Spleen (tissue), 11 donors: ENCODE results near the gene ECM1. TPM values are rescaled to one million over a fixed set of nuclear protein-coding genes. Genes with fewer than 3 reads are reported as not detected.

Experiments
- DNase-seq: peaks from one replicate; pipeline ENCODE4 v3.0.0-alpha.2; 2020
- H3K27ac ChIP-seq, 8 donors: fragments of 200-600 bp; sonication (generic) in 7 of 8; 1 replicate in 4 of 8; 2 replicates in 4 of 8; pipeline versions ENCODE4 v1.5.0 to v1.8.0; 2016 to 2021; ENCODE audit warnings: inconsistent platforms in 4 of 8, mild to moderate bottlenecking in 4 of 8, moderate library complexity in 1 of 8
- H3K27me3 ChIP-seq, 7 donors: fragments of 200-600 bp; sonication (generic) in 6 of 7; replicated peaks in 1 of 7; 1 replicate in 4 of 7; 2 replicates in 3 of 7; pipeline versions ENCODE4 v1.5.0 to v1.8.0; 2016 to 2021; ENCODE audit warnings: inconsistent platforms in 3 of 7, mild to moderate bottlenecking in 1 of 7
- H3K36me3 ChIP-seq, 6 donors: fragments of 200-600 bp; sonication (generic) in 5 of 6; 1 replicate in 4 of 6; 2 replicates in 2 of 6; pipeline versions ENCODE4 v1.5.0 to v1.8.0; 2016 to 2021; ENCODE audit warnings: inconsistent platforms in 2 of 6
- H3K4me1 ChIP-seq, 6 donors: fragments of 200-600 bp; sonication (generic) in 5 of 6; 1 replicate in 3 of 6; 2 replicates in 3 of 6; pipeline versions ENCODE4 v1.5.0 to v1.8.0; 2016 to 2021; ENCODE audit warnings: inconsistent platforms in 3 of 6
- H3K4me3 ChIP-seq, 8 donors: fragments of 200-600 bp; sonication (generic) in 7 of 8; 1 replicate in 4 of 8; 2 replicates in 4 of 8; pipeline versions ENCODE4 v1.5.0 to v1.8.0; 2016 to 2021; ENCODE audit warnings: inconsistent platforms in 4 of 8, mild to moderate bottlenecking in 4 of 8, moderate library complexity in 2 of 8
- H3K9me3 ChIP-seq, 8 donors: fragments of 200-600 bp; sonication (generic) in 7 of 8; 1 replicate in 4 of 8; 2 replicates in 4 of 8; pipeline versions ENCODE4 v1.5.0 to v1.8.0; 2016 to 2021; ENCODE audit warnings: inconsistent platforms in 4 of 8
- POLR2A ChIP-seq, 3 donors: fragments of 450-650 bp; IDR thresholded peaks; one replicate each; pipeline ENCODE4 v1.5.1; 2017; ENCODE audit warnings: antibody characterized with exemption in 3 of 3, mild to moderate bottlenecking in 1 of 3
- POLR2AphosphoS5 ChIP-seq, 3 donors: sonication (generic); formaldehyde crosslinking; IDR thresholded peaks; one replicate each; pipeline ENCODE4 v1.5.1; 2017; ENCODE audit warnings: antibody characterized with exemption in 3 of 3
- WGBS, 5 donors: extraction: QIAGEN DNeasy Blood & Tissue Kit in 3 of 5; methylation state at CpG; one replicate each; pipeline versions ENCODE4 v1.1.5 to v1.1.7; 2013 to 2018; 5-methylcytosine and 5-hydroxymethylcytosine counted together
- intact Hi-C: fragments of 100-400 bp; cut with DNase I; formaldehyde crosslinking; loops from one replicate; pipeline ENCODE4 v1.15.0; 2023; ENCODE audit warnings: low total_unique reads
- polyA plus RNA-seq, 3 donors: library from polyadenylated mRNA; stranded (reverse); fragments of 200-250 nt; gene quantifications; one replicate each; pipeline ENCODE4 v1.2.1, GENCODE V29; 2013
- total RNA-seq, 7 donors: library from RNA; depleted of rRNA in 3 of 7; stranded (reverse); fragments of >200 nt in 3 of 7; fragmentation: NEBNext Ultra II Directional in 4 of 7; extraction: Animal tissue kit (Norgen Biotek cat#: 25700) in 4 of 7; gene quantifications; one replicate each; pipeline versions ENCODE4 v1.1.0 to v1.2.1, GENCODE V29; 2016 to 2021
- TF ChIP-seq, protein P1 (sequence below), 11 experiments: fragments of 200-600 bp in 7 of 11; fragments of 450-650 bp in 4 of 11; sonication (generic) in 4 of 11; IDR thresholded peaks in 8 of 11; conservative IDR thresholded peaks in 3 of 11; 1 replicate in 7 of 11; 2 replicates in 4 of 11; pipeline versions ENCODE4 v1.4.0 to v1.8.0; 2016 to 2021; ENCODE audit warnings: antibody characterized with exemption in 11 of 11, inconsistent platforms in 4 of 11, mild to moderate bottlenecking in 1 of 11
- donor health status: healthy with polysubstance abuse.
- donor health status: DM: no; HTN: no; CAD: no; lungs with moderate emphysema.
- donor health status: DM: no; HTN: no; CAD: no.
- donor health status: Bipolar disorder and iron deficiency.
- donor health status: healthy.
- donor health status: DM: no; HTN: no; CAD: no.
- donor health status: DM: yes; HTN: yes; CAD: no.

ECM1 gene
- total and polyA plus RNA-seq, 10 donors = 2.7 to 16.5 (median 9.9) TPM

DNA sequence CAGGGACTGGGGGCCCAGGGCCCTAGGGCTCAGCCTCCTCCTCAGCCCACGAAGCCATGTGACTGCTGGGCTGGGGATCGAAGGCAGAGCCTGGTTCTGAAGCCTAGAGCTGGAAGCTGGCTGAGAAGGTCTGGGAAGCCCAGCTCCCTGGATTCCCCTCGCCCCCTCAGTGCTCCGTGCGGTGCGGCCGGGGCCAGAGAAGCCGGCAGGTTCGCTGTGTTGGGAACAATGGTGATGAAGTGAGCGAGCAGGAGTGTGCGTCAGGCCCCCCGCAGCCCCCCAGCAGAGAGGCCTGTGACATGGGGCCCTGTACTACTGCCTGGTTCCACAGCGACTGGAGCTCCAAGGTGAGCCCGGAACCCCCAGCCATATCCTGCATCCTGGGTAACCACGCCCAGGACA lies 50.4 kb downstream of the ECM1 start:
- peaks cover 0 to 43% (median 0%) of the 10 kb centered on the region in 6 donors for H3K36me3 ChIP-seq
- peak overlapping the region in 7 of 8 donors; percentile 3 to 78 (median 17) for H3K4me3 ChIP-seq
- peak; percentile 74 for DNase-seq
- H3K27me3 ChIP-seq = no peaks in the 10 kb centered on the region
- intact Hi-C loops = no loop called here
- WGBS, 5 donors = 71 to 81% (median 76%) methylated on average over 5 to 15 of the region's 15 CpGs
- H3K27ac ChIP-seq = peak overlapping the region in 6 of 8 donors; percentile 15 to 100 (median 100)
- TF ChIP-seq POLR2AphosphoS5 (IDR thresholded peaks at IDR 0.05) (no peak), POLR2A (IDR thresholded peaks at IDR 0.05) (no peak)
- no peaks in the 10 kb centered on the region for H3K9me3 ChIP-seq
- peaks cover 22 to 90% (median 60%) of the 10 kb centered on the region in 6 donors for H3K4me1 ChIP-seq

DNA sequence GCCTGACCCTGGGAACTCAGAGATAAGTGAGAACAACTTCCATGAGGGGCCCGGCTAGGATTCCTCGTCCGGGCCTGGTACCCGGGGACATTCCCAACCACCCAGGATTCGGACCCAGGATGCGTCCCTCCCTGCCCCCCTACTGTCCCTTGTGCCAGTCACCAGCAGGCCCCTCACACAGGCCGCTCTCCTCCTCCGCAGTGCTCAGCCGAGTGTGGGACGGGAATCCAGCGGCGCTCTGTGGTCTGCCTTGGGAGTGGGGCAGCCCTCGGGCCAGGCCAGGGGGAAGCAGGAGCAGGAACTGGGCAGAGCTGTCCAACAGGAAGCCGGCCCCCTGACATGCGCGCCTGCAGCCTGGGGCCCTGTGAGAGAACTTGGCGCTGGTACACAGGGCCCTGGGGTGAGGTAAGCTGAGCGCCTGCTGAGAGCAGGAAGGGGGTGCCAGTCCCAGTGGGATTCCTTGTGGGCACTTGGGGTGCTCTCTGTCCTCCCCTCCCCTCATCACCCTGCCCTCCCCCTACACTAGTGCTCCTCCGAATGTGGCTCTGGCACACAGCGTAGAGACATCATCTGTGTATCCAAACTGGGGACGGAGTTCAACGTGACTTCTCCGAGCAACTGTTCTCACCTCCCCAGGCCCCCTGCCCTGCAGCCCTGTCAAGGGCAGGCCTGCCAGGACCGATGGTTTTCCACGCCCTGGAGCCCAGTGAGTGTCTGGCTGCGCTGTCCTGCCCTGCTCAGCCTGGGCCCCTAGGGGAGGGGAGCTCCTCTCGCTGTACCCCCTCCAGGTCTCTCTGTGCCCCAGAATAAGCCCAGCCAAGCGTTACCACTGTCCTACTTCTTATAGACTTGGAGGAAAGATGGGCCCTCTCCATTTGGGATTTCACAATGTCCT lies 51.1 kb downstream of the ECM1 start:
- 51 to 65% (median 61%) methylated on average over 16 to 28 of the region's 28 CpGs for WGBS, 5 donors
- H3K36me3 ChIP-seq = peaks cover 0 to 40% (median 0%) of the 10 kb centered on the region in 6 donors
- DNase-seq = peak; percentile 89
- peak overlapping the region in 7 of 8 donors; percentile 3 to 78 (median 17) for H3K4me3 ChIP-seq
- H3K27ac ChIP-seq = peak overlapping the region in 7 of 8 donors; percentile 15 to 100 (median 99)
- intact Hi-C loops = no loop called here
- no peak for TF ChIP-seq POLR2A (IDR thresholded peaks at IDR 0.05)
- TF ChIP-seq POLR2AphosphoS5 (IDR thresholded peaks at IDR 0.05) = peak; percentile 70 to 84 (median 81)
- TF ChIP-seq, protein P1, sequence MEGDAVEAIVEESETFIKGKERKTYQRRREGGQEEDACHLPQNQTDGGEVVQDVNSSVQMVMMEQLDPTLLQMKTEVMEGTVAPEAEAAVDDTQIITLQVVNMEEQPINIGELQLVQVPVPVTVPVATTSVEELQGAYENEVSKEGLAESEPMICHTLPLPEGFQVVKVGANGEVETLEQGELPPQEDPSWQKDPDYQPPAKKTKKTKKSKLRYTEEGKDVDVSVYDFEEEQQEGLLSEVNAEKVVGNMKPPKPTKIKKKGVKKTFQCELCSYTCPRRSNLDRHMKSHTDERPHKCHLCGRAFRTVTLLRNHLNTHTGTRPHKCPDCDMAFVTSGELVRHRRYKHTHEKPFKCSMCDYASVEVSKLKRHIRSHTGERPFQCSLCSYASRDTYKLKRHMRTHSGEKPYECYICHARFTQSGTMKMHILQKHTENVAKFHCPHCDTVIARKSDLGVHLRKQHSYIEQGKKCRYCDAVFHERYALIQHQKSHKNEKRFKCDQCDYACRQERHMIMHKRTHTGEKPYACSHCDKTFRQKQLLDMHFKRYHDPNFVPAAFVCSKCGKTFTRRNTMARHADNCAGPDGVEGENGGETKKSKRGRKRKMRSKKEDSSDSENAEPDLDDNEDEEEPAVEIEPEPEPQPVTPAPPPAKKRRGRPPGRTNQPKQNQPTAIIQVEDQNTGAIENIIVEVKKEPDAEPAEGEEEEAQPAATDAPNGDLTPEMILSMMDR (IDR thresholded peaks at IDR 0.05 in 8 of 11, conservative IDR thresholded peaks at IDR 0.05 in 3 of 11) = peak in 2 of 11 experiments; percentile 7 to 9
- no peaks in the 10 kb centered on the region for H3K9me3 ChIP-seq
- peaks cover 27 to 90% (median 62%) of the 10 kb centered on the region in 6 donors for H3K4me1 ChIP-seq
- no peaks in the 10 kb centered on the region for H3K27me3 ChIP-seq

DNA sequence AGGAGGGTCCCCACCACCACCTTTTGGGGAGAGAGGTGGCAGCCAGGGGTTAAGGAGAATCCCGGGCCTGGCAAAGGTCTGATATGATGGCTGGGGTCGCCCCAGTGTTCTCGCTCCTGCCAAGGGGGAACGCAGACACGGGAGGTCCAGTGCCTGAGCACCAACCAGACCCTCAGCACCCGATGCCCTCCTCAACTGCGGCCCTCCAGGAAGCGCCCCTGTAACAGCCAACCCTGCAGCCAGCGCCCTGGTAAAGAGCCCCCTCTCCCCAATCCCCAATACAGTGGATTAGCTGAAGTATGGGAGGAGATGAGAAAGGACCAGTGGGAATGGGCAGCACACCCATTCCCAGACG lies 51.7 kb downstream of the ECM1 start:
- peak; percentile 82 for DNase-seq
- Histone ChIP-seq H3K4me3 (peak overlapping the region in 4 of 8 donors; percentile 21 to 78 (median 50)), H3K9me3 (no peaks in the 10 kb centered on the region), H3K4me1 (peaks cover 33 to 90% (median 65%) of the 10 kb centered on the region in 6 donors), H3K27ac (peak overlapping the region in 7 of 8 donors; percentile 60 to 100 (median 100)), H3K36me3 (peaks cover 0 to 33% (median 0%) of the 10 kb centered on the region in 6 donors), H3K27me3 (no peaks in the 10 kb centered on the region)
- intact Hi-C loops = loop anchor here (2.0 kb wide), 1 partner anchor 61 kb away; no protein-coding TSS in a partner anchor
- WGBS, 5 donors = 70 to 76% (median 73%) methylated on average over 10 of the region's 10 CpGs
- TF ChIP-seq POLR2A (IDR thresholded peaks at IDR 0.05) (no peak), POLR2AphosphoS5 (IDR thresholded peaks at IDR 0.05) (no peak)
- TF ChIP-seq, protein P1 (IDR thresholded peaks at IDR 0.05 in 8 of 11, conservative IDR thresholded peaks at IDR 0.05 in 3 of 11) = no peak

DNA sequence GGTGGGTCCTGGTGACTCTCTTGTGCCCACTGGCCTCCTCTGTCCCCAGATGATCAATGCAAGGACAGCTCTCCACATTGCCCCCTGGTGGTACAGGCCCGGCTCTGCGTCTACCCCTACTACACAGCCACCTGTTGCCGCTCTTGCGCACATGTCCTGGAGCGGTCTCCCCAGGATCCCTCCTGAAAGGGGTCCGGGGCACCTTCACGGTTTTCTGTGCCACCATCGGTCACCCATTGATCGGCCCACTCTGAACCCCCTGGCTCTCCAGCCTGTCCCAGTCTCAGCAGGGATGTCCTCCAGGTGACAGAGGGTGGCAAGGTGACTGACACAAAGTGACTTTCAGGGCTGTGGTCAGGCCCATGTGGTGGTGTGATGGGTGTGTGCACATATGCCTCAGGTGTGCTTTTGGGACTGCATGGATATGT lies 52.1 kb downstream of the ECM1 start:
- DNase-seq = peak; percentile 93
- no peaks in the 10 kb centered on the region for H3K9me3 ChIP-seq
- H3K27me3 ChIP-seq = no peaks in the 10 kb centered on the region
- H3K36me3 ChIP-seq = peaks cover 0 to 29% (median 0%) of the 10 kb centered on the region in 6 donors
- TF ChIP-seq, protein P1 (IDR thresholded peaks at IDR 0.05 in 8 of 11, conservative IDR thresholded peaks at IDR 0.05 in 3 of 11) = peak; percentile 80 to 97 (median 92)
- TF ChIP-seq POLR2AphosphoS5 (IDR thresholded peaks at IDR 0.05) = peak; percentile 67 to 75 (median 67)
- TF ChIP-seq POLR2A (IDR thresholded peaks at IDR 0.05) = no peak
- peak overlapping the region in 7 of 8 donors; percentile 99 to 100 (median 100) for H3K27ac ChIP-seq
- 18 to 27% (median 22%) methylated on average over 4 to 9 of the region's 9 CpGs for WGBS, 5 donors
- H3K4me3 ChIP-seq = peak overlapping the region in 5 of 8 donors; percentile 7 to 78 (median 54)
- intact Hi-C loops = loop anchor here (2.0 kb wide), 1 partner anchor 61 kb away; no protein-coding TSS in a partner anchor
- peaks cover 37 to 93% (median 69%) of the 10 kb centered on the region in 6 donors for H3K4me1 ChIP-seq
